HuH-7 (cell line): ENCODE data around the gene RBM20.
A peak's percentile ranks its signal among the peaks of the same experiment; 100 is the strongest.

Experiments used
- DNase-seq: peaks from one replicate; pipeline ENCODE4 v3.0.0; 2011; ENCODE audit warnings: low spot score

The RBM20 gene

GRCh38 chr10:110676016-110676415 is 31.9 kb downstream of the RBM20 start:
- no peak for DNase-seq

DNA sequence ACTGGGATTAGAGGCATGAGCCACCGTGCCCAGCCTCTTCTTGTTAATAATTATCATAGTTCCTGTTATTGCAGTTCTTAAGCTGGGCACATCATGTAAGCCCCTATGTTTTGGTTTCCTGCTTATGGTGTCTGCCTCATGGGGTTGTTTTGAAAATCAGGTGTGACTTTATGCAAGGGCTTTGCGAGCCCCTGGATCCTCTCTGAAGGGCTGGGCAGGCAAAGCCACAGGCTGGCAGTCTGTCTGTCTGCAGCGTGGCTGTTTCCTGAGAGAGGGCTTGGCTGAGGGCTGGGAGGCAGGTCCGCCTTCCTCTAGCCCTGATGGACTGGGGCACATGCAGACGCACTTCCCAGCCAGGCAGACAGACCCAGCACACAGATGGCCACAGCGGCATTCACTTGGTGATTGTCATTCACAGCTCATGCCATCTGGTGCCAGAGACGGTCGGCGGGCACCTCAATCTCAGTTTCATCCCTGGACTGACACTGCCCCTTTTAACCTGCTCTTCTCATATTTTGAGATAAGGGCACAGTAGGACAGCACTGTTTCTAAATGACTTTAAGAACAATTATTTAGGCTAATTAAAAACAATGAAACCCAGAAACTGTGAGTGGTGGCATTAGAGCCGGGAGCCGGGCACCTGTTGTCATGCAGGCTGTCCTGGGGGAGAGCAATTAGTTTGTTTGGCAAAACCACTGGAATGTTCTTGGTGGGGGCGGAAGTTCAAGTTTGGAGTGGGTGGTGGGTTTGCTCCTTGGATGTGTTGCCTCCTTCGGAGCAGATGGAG is 35.5 kb downstream of the RBM20 start:
- DNase-seq = no peak

DNA sequence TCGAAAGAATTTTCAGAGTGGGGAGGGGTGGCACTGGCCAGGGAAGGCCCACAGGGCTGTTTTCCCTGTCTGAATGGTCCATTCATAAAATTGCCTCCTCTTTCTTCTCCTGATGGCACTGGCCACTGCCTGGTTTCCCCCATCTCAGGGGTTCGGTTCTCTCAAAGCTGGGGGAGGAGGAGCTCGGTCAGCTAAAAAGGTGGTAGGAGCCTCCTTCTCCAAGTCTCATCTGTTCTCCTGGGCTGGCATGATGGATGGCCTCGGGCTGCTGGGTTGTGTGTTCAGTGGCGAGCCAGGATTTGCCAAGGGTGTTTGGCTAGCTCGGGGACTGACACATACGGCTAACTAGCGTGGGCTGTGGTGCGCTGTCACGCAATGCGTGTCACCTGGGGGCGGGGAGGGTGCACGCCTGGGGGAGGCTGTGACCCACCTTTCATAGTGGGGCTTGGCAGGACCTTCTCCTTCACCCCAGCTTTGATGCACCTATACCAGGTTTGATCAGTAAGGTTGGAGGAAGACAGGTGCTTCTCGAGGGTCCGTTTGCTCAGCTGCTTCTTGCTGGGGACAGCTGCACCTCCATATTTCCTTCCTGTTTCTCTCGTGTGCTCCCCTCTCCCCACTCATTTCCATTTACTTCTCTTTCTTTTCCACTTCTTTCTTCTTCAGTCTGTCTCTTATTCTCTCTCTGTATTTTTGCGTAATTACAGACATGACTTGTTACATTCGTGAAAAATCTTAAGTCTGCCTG is 36.3 kb downstream of the RBM20 start:
- no peak for DNase-seq

GRCh38 chr10:110681023-110681681 is 37.0 kb downstream of the RBM20 start:
- DNase-seq = peak; percentile 77

GRCh38 chr10:110682348-110682747 is 38.2 kb downstream of the RBM20 start:
- no peak for DNase-seq

DNA sequence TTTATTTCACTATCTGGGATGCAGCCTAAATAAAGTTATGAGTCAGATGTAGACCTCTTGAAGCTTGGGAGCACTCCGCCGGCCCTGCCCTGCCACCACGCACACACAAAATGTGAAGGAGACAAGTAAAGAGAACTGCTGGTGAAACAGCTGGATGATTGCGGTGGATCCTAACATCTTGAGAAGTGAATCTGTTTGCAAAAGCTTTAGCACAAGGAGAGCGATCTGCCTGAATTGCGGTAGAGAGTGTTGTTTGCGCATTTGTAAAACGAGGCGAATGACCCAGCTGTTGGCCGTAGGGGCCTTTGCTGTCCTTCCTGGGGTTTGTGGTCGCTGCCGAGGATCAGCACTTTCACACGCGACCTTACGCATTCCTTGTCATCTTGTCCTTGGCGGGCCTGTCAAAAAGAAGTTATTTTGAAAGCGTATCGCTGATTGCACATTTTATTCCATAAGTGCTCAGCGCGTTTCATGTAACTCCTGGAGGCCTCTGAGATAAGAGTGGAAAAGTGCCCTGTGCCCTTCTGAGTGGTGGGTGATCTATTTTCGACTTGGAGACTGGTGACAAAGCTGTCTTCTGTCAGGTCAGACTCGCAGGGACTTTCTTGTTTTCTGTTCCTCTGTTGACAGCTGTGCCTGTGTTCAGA is 40.8 kb downstream of the RBM20 start:
- DNase-seq = no peak

- DNase-seq = no peak
Observed at GRCh38 chr10:110686047-110686446, 41.9 kb downstream of the RBM20 start.

DNA sequence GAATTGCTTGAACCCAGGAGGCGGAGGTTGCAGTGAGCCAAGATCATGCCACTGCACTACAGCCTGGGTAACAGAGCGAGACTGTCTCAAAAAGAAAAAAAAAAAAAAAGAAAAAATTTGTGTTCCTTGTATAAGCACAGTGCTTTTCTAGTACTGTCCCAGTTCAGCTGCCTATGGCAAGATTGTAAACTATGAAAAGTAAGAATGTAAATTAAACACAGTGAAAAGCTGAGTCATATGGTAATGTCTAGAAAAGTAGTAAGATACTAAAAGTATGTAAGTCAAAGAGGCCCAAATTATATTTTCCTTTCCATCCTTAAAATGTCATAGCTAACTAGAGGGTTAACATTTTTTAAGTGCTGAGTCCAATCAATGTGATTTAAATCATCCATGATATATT is 42.8 kb downstream of the RBM20 start:
- no peak for DNase-seq

DNA sequence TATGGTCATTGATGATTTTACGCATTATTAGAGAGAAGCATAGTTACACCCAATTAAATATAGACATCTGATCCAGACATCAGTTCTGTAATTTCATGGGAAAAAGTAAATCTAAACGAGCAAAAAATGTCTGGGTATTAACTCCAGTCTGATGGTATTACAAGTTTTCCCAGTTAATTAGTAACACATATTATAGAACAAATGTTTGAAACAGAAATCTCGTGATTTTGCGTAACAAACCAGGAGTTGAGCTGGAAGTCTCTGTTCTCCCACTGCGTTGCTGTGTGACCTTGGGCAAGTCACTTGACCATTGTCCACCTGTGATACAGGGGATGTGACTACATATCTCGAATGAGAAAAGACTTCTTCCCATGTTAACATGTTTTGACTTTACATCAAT is 43.3 kb downstream of the RBM20 start:
- DNase-seq = no peak

GRCh38 chr10:110691139-110691538 is 47.0 kb downstream of the RBM20 start:
- DNase-seq = no peak

- DNase-seq = no peak
Observed at GRCh38 chr10:110694263-110694662, 50.1 kb downstream of the RBM20 start.

DNA sequence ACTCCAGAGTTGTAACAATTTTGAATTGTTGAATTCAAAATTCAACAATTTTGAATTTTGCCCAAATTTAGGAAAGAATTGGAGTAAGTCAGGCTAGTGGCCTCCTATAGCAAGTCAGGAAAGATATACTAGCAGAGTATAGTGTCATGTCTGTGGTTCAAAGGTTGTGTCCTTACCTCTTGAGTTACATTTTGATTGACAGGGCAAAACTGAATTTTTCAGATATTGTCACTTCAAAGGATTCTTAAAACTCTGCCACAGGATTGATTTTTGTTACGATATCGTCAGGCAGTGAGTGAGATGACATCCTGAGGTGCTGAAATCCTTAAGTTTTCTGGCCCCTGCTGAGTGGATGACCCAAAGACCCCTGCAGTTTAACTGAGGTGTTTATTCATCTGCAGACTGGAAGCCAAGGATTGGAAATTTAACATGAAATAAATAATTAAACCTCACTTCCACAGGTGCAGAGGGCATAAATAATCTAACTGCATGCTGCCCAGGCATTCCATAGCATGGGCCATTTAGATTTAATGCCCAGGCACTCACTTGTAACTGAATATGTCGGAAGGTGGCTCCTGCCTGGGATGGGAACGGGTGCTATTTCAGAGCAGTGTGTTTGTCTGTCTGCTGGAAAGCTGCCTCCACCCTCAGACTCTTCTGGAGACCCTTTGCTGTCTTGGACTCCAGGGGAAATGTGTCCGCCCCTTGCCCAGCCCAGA is 50.8 kb downstream of the RBM20 start:
- DNase-seq = no peak

- DNase-seq = no peak
Observed at GRCh38 chr10:110695539-110695886, 51.4 kb downstream of the RBM20 start.

GRCh38 chr10:110696436-110696835 is 52.3 kb downstream of the RBM20 start:
- DNase-seq = no peak

DNA sequence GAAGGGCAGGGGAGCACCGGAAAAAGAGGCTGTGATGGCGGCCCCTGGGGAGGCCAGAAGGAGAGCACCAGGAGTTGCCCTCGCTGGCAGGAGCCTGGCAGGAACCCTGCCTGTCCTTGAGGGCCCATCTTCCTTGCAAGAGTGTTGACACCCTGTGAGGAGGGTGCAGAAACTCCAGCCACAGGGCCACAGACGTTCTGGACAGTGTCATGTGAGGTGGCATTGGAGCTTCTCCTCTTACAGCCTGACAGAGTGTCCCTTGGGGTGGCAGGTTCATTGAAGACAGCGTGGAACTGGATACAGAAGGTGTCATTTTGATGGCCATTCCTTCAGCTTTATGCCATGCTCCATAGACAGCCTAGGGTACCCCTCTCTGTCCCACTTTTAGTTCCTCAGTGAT is 54.2 kb downstream of the RBM20 start:
- DNase-seq = no peak

GRCh38 chr10:110698782-110699201 is 54.7 kb downstream of the RBM20 start:
- no peak for DNase-seq

DNA sequence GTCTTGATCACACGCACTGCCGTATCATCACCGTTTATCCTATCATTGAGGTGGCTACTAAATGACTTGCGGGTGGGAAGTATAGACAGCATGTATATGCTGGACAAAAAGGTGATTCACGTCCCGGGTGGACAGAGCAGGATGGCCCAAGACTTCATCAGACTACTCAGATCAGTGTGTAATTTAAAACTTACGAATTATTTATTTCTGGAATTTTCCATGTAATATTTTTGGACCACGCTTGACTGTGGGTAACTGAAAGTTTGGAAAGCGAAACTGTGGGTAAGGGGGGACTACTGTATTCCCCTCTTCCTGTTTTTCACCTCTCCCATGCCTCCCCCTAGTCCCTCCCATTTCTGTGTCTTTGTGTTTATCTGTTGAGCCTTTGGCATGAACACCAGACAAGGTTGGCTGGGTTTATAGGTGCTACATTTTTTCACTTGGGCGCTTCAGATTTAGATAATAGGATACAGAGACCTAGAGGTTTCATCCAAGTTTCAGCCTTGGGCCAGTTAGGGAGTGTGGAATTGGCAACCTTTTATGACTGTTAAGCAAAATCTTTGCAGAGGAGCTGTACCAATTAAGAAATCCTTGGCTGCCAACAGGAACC is 55.8 kb downstream of the RBM20 start:
- DNase-seq = no peak

DNA sequence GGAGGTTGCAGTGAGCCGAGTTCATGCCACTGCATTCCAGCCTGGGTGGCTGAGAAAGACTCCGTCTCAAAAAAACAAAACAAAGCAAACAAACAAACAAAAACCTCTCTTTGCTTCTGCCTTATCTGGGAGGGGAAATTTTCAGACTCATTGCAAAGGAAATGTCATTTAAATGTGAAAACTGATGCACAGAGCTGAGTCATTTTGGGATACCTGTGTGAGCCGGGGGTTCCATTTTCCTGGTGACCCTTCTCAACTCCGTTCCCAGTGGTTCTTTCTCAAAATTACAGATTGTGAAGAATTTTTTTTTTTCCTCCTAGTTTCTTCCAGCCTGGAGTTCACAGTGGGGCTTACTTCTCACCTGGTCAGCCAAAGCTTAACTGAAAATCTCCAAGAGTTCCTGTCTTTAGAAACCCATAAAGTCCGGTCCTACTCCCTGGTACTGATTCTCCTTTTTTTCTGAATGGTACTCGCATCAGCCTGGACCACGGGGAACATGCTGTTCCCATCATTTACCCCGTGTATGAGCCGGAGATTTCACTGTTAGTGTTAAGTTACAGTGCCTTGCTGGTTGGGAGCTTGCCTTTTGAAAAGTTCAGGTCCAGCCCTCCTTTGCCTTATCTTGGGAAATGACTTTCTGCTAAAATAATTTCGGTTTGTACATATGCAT is 56.9 kb downstream of the RBM20 start:
- DNase-seq = no peak

DNA sequence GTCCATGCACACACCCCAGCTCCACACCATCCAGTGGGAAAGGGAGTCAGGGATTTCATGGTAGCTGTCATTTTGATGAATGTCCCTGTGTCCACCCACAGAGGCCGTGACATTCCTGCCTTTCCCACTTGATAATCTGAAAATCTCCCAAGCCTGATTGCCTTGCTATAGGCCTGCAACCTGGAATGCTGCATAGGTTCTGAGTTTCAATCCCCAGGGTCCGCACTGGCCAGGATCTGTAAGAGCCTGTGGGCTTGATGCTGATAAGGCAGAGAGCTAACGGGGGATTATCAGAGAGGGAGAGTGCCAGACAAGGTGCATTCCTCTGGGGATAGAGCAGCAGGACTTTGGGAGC is 57.5 kb downstream of the RBM20 start:
- no peak for DNase-seq

GRCh38 chr10:110704070-110704469 is 59.9 kb downstream of the RBM20 start:
- no peak for DNase-seq

GRCh38 chr10:110704906-110705476 is 60.9 kb downstream of the RBM20 start:
- DNase-seq = no peak
